ENCODE measurements around the gene MOB3C. TPM values are rescaled to one million over a fixed set of nuclear protein-coding genes. Genes with fewer than 3 reads are reported as not detected.

MOB3C gene
- total and polyA plus RNA-seq, 3 donors from 2014 or later, result 8.3 to 16.0 (median 13.2) TPM

DNA sequence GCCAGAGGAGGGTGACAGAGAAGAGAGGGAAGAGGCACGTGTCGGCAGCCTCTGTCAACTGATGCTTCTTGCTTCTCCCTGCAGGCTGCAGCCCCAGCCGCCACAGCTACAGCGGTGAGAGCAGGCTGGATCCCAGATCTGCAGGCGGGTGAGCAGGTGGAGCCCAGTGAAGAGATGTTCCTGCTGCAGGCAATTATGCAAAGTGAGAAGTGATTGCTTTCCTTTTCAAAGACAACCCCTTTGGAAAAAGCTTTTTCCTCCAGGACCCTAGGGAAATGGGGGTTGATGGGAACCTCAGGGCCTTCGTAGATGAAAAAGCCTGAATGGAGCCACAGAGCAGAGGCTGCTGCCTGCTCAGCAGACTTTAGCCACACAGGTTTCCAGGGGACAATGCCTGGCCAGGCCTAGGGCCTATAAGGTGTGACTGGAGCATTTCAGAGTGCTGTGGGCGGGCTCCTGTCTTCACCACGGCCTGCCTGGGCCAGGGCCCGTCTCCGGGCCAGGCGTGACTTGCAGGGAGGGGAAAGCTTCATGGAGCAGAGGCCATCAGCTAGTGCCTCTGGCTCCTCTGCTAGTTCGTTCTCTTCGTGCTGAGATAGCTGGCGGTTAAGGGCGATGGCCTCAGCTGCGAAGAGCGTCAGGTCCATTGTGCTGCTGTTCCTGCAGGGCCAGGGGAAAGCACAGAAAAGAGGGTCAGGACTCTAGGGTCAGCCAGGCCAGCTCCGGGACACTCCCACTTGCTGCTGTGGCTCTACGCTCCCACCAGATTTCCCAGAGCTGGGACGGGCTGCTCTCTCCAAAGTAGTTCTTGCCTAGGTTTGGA, 58.3 kb downstream of the MOB3C start:
- intact Hi-C loops (cut with DNase I; ENCODE audit: low total_unique reads), result no loop called here
- 82 to 90% methylated on average over 9 to 20 of the region's 20 CpGs for WGBS, 2 donors
- no peak for DNase-seq
- H3K36me3 ChIP-seq (ENCODE audit: low read depth, missing control alignments), result no peaks in the 10 kb centered on the region
- H3K9me3 ChIP-seq, result no peaks in the 10 kb centered on the region
- H3K4me3 ChIP-seq, result no peak overlapping the region
- H3K27me3 ChIP-seq, result no peaks in the 10 kb centered on the region
- TF ChIP-seq POLR2A (IDR thresholded peaks at IDR 0.05), result no peak
- TF ChIP-seq, protein P1, sequence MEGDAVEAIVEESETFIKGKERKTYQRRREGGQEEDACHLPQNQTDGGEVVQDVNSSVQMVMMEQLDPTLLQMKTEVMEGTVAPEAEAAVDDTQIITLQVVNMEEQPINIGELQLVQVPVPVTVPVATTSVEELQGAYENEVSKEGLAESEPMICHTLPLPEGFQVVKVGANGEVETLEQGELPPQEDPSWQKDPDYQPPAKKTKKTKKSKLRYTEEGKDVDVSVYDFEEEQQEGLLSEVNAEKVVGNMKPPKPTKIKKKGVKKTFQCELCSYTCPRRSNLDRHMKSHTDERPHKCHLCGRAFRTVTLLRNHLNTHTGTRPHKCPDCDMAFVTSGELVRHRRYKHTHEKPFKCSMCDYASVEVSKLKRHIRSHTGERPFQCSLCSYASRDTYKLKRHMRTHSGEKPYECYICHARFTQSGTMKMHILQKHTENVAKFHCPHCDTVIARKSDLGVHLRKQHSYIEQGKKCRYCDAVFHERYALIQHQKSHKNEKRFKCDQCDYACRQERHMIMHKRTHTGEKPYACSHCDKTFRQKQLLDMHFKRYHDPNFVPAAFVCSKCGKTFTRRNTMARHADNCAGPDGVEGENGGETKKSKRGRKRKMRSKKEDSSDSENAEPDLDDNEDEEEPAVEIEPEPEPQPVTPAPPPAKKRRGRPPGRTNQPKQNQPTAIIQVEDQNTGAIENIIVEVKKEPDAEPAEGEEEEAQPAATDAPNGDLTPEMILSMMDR (IDR thresholded peaks at IDR 0.05), result no peak
- H3K27ac ChIP-seq, result no peak overlapping the region
- H3K4me1 ChIP-seq, result no peaks in the 10 kb centered on the region

Other genes starting within 250 kb of the MOB3C start
- 10 to 100 TPM; 55.8 to 72.0 TPM for gene FAAH, start 222.5 kb downstream of the MOB3C start, total RNA-seq
- 113 TPM for gene FAAH, start 222.5 kb downstream of the MOB3C start, polyA plus RNA-seq (ENCODE audit: insufficient read depth, low read depth, low replicate concordance)
- gene DMBX1, start 127.0 kb downstream of the MOB3C start, total RNA-seq, result 1 to 10 TPM; 1.7 to 2.0 TPM
- gene DMBX1, start 127.0 kb downstream of the MOB3C start, polyA plus RNA-seq (ENCODE audit: insufficient read depth, low read depth, low replicate concordance), result 1.1 TPM
- gene KNCN, start 65.2 kb downstream of the MOB3C start, total RNA-seq, result under 1 TPM; 0.43 to 0.47 TPM
- gene KNCN, start 65.2 kb downstream of the MOB3C start, polyA plus RNA-seq (ENCODE audit: insufficient read depth, low read depth, low replicate concordance), result 4.0 TPM
- gene MKNK1, start 12.5 kb downstream of the MOB3C start, total RNA-seq, result 10 to 100 TPM; 54.6 to 55.7 TPM
- 30.7 TPM for gene MKNK1, start 12.5 kb downstream of the MOB3C start, polyA plus RNA-seq (ENCODE audit: insufficient read depth, low read depth, low replicate concordance)
- gene ATPAF1, start 51.6 kb upstream of the MOB3C start, total RNA-seq, result 10 to 100 TPM; 76.7 to 98.9 TPM
- gene ATPAF1, start 51.6 kb upstream of the MOB3C start, polyA plus RNA-seq (ENCODE audit: insufficient read depth, low read depth, low replicate concordance), result 85.9 TPM
- gene TEX38, start 55.0 kb upstream of the MOB3C start, total RNA-seq, result 100 to 1,000 TPM; 150 to 362 TPM
- gene TEX38, start 55.0 kb upstream of the MOB3C start, polyA plus RNA-seq (ENCODE audit: insufficient read depth, low read depth, low replicate concordance), result 432 TPM
- gene EFCAB14, start 102.3 kb upstream of the MOB3C start, total RNA-seq, result 10 to 100 TPM; 76.6 to 77.8 TPM
- gene EFCAB14, start 102.3 kb upstream of the MOB3C start, polyA plus RNA-seq (ENCODE audit: insufficient read depth, low read depth, low replicate concordance), result 94.0 TPM
- 1 to 10 TPM; 4.3 to 6.1 TPM for gene CYP4B1, start 182.2 kb upstream of the MOB3C start, total RNA-seq
- 2.1 TPM for gene CYP4B1, start 182.2 kb upstream of the MOB3C start, polyA plus RNA-seq (ENCODE audit: insufficient read depth, low read depth, low replicate concordance)